ENCODE data around the gene IQCH.
"Not testable (repeated sequence)": the region's sequence is repeated elsewhere in the genome, so short reads cannot be mapped to it uniquely, and the experiment has no call there.

- not testable (repeated sequence) for TF ChIP-seq EZH2 (IDR thresholded peaks at IDR 0.05; ENCODE audit: low read depth, unreplicated experiment); CREB1 (CRISPR knock-in tag; IDR thresholded peaks at IDR 0.05; ENCODE audit: low read depth); CTCF (conservative IDR thresholded peaks at IDR 0.05; ENCODE audit: low read depth in 2 of 2); STAT1 (IDR thresholded peaks at IDR 0.05; ENCODE audit: unreplicated experiment); JUNB (IDR thresholded peaks at IDR 0.05; ENCODE audit: unreplicated experiment); POLR2AphosphoS5 (IDR thresholded peaks at IDR 0.05; ENCODE audit: low read depth); REST (IDR thresholded peaks at IDR 0.05; ENCODE audit: unreplicated experiment); NANOG (IDR thresholded peaks at IDR 0.05; ENCODE audit: borderline replicate concordance); EZH2phosphoT487 (IDR thresholded peaks at IDR 0.05; ENCODE audit: unreplicated experiment); ZNF462 (CRISPR knock-in tag; IDR thresholded peaks at IDR 0.05); ETS1 (IDR thresholded peaks at IDR 0.05); ZNF331 (CRISPR knock-in tag; IDR thresholded peaks at IDR 0.05; ENCODE audit: low read depth)
Observed at GRCh38 chr15:67363712-67364111, 109.1 kb downstream of the IQCH start.
